GM12873 (cell line): ENCODE measurements around the gene TBC1D30.
A peak's percentile ranks its signal among the peaks of the same experiment; 100 is the strongest.

Source experiments
- CTCF ChIP-seq: IDR thresholded peaks from 2 replicates; pipeline ENCODE4 v1.5.1; 2012; ENCODE audit warnings: low read depth, mild to moderate bottlenecking, moderate library complexity, low read length, control low read depth; ENCODE audit not compliant: insufficient read depth; ENCODE audit errors: missing control alignments

Gene TBC1D30

GRCh38 chr12:64890873-64891468 lies 66.5 kb downstream of the TBC1D30 start:
- peak; percentile 63 for TF ChIP-seq CTCF

GRCh38 chr12:64891629-64892028 lies 67.2 kb downstream of the TBC1D30 start:
- no peak for TF ChIP-seq CTCF

GRCh38 chr12:64892561-64892960 lies 68.1 kb downstream of the TBC1D30 start:
- no peak for TF ChIP-seq CTCF

- TF ChIP-seq CTCF: no peak
These were observed 69.5 kb downstream of the TBC1D30 start for GRCh38 chr12:64893961-64894360.

GRCh38 chr12:64894827-64895475 lies 70.5 kb downstream of the TBC1D30 start:
- no peak for TF ChIP-seq CTCF

- no peak for TF ChIP-seq CTCF
These were observed 71.1 kb downstream of the TBC1D30 start for GRCh38 chr12:64895526-64895925.

GRCh38 chr12:64900540-64900939 lies 76.1 kb downstream of the TBC1D30 start:
- TF ChIP-seq CTCF: no peak
